BJ (cell line): ENCODE data around the gene AP3D1. TPM values are rescaled to one million over a fixed set of nuclear protein-coding genes. Genes with fewer than 3 reads are reported as not detected.

Experiments used
- CTCF ChIA-PET: fragments of 350-600 bp; formaldehyde crosslinking; extraction: SDS; loops from one replicate; lab custom pipeline; 2021; ENCODE audit warnings: antibody characterized with exemption, inconsistent platforms; lab: Yijun Ruan, JAX
- POLR2A ChIA-PET: fragments of 300-600 bp; sonication (Branson Sonifier 250); formaldehyde crosslinking; extraction: SDS; loops from one replicate; lab custom pipeline; 2021; ENCODE audit warnings: antibody characterized with exemption; lab: Charles Lee
- DNase-seq: peaks from one replicate; pipeline ENCODE4 v3.0.0-alpha.2; 2011; ENCODE audit warnings: low read depth
- H3K27me3 ChIP-seq: 2 replicates; pipeline ENCODE4 v1.6.0; 2011; ENCODE audit warnings: low read length; ENCODE audit not compliant: control insufficient read depth, insufficient read depth
- H3K36me3 ChIP-seq: 2 replicates; pipeline ENCODE4 v1.5.1; 2011; ENCODE audit warnings: low read length; ENCODE audit not compliant: control insufficient read depth, insufficient read depth
- H3K4me3 ChIP-seq: 2 replicates; pipeline ENCODE4 v1.5.1; 2011; ENCODE audit warnings: low read depth, mild to moderate bottlenecking, control low read depth, low read length
- polyA plus RNA-seq: library from polyadenylated mRNA; depleted of rRNA; stranded (reverse); fragments of >200 nt; gene quantifications from 2 replicates; pipeline ENCODE4 v1.2.3, GENCODE V29; 2011
- TF ChIP-seq, protein P1 (sequence below): IDR thresholded peaks from 2 replicates; pipeline ENCODE4 v1.5.1; 2011; ENCODE audit warnings: low read depth, mild to moderate bottlenecking, control low read depth, inconsistent platforms, low read length, moderate library complexity; ENCODE audit not compliant: insufficient read depth

The AP3D1 gene
- polyA plus RNA-seq, 1 experiment = 122 TPM

GRCh38 chr19:2150794-2151338 lies 500 bp downstream of the AP3D1 start:
- CTCF ChIA-PET = no interaction called here
- no peaks in the 10 kb centered on the region for H3K27me3 ChIP-seq
- POLR2A ChIA-PET = interaction anchor here (0.7 kb wide), 1 partner anchor 15 kb away, joined by 4 read pairs; no protein-coding TSS in a partner anchor
- H3K36me3 ChIP-seq = peaks cover 3% of the 10 kb centered on the region; the same call in 1 of the 2 replicates
- DNase-seq = no peak
- TF ChIP-seq, protein P1, sequence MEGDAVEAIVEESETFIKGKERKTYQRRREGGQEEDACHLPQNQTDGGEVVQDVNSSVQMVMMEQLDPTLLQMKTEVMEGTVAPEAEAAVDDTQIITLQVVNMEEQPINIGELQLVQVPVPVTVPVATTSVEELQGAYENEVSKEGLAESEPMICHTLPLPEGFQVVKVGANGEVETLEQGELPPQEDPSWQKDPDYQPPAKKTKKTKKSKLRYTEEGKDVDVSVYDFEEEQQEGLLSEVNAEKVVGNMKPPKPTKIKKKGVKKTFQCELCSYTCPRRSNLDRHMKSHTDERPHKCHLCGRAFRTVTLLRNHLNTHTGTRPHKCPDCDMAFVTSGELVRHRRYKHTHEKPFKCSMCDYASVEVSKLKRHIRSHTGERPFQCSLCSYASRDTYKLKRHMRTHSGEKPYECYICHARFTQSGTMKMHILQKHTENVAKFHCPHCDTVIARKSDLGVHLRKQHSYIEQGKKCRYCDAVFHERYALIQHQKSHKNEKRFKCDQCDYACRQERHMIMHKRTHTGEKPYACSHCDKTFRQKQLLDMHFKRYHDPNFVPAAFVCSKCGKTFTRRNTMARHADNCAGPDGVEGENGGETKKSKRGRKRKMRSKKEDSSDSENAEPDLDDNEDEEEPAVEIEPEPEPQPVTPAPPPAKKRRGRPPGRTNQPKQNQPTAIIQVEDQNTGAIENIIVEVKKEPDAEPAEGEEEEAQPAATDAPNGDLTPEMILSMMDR = no peak
- H3K4me3 ChIP-seq = peak overlapping the region; percentile 99

DNA sequence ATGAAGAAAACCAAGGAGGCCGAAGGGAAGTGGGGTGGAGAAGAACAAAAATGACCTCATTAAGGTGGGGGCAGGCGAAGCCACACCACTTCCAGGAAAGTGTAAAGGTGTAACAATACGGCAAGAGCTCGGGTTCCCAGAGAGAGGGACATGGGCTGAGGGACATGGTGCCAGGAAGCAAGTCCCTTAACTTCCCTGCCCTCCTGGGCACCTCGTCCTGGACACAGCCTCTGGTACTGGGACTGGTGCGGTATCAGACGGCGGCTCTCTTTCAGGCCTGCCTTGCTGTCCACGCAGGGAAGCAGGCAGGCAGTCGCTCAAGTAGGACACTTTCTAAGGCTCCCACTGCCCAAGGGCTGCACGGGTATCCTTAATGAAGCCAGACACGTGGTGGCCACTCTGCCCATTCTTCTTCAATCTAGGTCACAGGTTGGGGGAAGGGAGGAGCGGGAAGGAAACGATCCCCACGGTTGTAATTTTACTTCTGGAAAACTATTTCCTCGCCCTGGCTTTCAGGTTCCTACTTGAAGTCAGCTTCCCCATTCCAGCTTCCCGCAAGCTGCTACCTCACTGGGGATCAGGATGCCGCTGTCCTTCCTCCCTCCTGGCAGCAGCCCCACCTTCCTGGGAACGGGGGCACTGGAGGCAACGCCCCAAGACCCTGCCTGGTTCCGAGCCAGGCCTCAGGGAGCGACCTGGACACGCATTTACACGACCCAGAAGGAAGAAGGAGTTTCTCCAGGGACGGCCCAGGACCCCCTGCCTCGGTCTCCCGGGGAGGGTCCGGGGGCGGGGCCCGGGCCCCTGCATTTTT lies 1.2 kb downstream of the AP3D1 start:
- H3K27me3 ChIP-seq = no peaks in the 10 kb centered on the region
- H3K4me3 ChIP-seq = peak overlapping the region; percentile 99
- CTCF ChIA-PET = no interaction called here
- POLR2A ChIA-PET = no interaction called here
- peaks cover 3% of the 10 kb centered on the region; the same call in 1 of the 2 replicates for H3K36me3 ChIP-seq
- no peak for DNase-seq
- TF ChIP-seq, protein P1 = no peak

GRCh38 chr19:2148482-2149135 lies 2.8 kb downstream of the AP3D1 start:
- TF ChIP-seq, protein P1 = no peak
- ChIA-PET POLR2A (no interaction called here), CTCF (no interaction called here)
- Histone ChIP-seq H3K36me3 (peaks cover 6% of the 10 kb centered on the region), H3K27me3 (no peaks in the 10 kb centered on the region), H3K4me3 (no peak overlapping the region)
- DNase-seq = no peak

- H3K4me3 ChIP-seq = no peak overlapping the region
- no peaks in the 10 kb centered on the region for H3K27me3 ChIP-seq
- peaks cover 6% of the 10 kb centered on the region for H3K36me3 ChIP-seq
- TF ChIP-seq, protein P1 = no peak
- no peak for DNase-seq
- ChIA-PET POLR2A (interaction anchor here (0.6 kb wide), 2 partner anchors 119 to 395 kb away, joined by 3 read pairs; no protein-coding TSS in a partner anchor), CTCF (interaction anchor here (0.7 kb wide), 1 partner anchor 14 kb away, joined by 3 read pairs; no protein-coding TSS in a partner anchor)
Observed at GRCh38 chr19:2145831-2146241, 5.5 kb downstream of the AP3D1 start.

DNA sequence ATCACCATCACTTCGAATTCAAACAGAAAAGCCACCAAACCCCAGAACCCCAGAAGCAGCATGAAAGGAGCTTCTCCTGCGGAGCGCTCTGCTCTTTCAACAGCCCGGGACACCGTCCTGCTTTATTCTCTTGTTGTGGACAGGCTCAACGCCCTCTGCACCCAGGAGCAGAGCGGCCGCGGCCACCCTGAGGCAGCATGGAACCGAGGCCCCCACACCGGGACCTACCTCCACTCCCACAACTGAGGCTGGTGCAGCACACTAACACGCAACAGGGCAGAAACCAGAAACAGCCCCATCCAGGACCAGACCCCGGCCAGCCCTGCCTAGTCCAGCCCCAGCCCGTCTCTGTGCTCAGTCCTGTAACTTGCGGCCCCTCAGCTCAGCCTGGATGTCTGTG lies 7.2 kb downstream of the AP3D1 start:
- POLR2A ChIA-PET = no interaction called here
- no peaks in the 10 kb centered on the region for H3K27me3 ChIP-seq
- H3K36me3 ChIP-seq = peaks cover 10% of the 10 kb centered on the region
- CTCF ChIA-PET = interaction anchor here (1.4 kb wide), 1 partner anchor 91 kb away, joined by 3 read pairs; the partner anchor contains the start of gene PLEKHJ1
- no peak overlapping the region for H3K4me3 ChIP-seq
- TF ChIP-seq, protein P1 = no peak
- DNase-seq = no peak
